HG02763 (cell line): ENCODE results near the gene ARG1.
A peak's percentile ranks its signal among the peaks of the same experiment; 100 is the strongest.

Experiments
- ATAC-seq: cut with Tn5 transposase; IDR thresholded peaks from one replicate; pipeline ENCODE4 v1.9.1; 2021; ENCODE audit warnings: mild to moderate bottlenecking, moderate library complexity; ENCODE audit not compliant: unreplicated experiment

ARG1 gene

DNA sequence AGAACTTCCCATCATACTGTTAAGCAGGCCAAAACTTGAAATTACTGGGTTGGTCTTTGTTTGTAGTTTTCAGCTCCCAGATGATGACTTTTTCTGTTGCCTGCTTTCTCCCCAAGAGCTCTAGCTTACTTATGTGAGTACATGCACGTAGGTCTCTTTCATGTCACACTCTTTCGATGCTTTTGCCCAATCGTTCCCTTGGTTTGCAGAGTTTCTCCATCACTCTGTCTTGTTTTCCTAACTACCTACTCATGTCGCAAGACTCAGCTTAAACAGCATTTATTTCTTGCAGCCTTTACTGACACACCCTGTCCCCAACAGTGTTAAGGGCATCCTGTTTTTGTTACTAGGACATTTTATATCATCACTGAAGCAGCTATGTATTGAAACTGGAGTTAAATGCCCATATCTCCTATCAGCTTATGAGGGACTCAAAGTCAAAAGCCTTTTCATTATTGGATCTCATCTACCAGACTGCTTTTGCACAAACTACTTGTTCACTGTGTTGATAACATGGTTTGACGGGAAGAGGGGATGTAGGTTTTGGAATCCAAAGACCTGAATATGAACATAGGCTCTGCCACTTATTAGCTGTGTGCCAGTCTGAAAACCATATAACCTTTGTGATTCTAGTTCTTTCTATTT lies 2.9 kb downstream of the ARG1 start:
- no peak for ATAC-seq

DNA sequence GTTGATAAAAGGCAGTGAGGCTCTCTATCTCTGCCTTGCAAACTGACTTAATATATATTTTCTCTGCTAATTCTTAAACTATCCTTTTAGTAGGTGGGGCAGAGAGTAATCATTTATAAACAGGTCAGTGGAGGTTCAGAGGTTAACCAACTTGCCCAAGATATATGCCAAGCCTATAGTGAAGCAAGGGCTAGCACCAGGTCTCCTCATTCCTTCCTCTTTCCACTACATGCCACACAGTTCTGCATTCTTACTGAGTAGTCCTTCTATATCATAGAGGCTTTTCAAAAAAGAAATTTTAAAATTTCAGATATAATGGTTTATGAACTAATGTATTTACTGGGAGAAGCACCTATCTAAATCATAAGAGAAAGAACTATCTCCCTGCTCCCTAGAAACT lies 8.5 kb downstream of the ARG1 start:
- ATAC-seq = no peak

DNA sequence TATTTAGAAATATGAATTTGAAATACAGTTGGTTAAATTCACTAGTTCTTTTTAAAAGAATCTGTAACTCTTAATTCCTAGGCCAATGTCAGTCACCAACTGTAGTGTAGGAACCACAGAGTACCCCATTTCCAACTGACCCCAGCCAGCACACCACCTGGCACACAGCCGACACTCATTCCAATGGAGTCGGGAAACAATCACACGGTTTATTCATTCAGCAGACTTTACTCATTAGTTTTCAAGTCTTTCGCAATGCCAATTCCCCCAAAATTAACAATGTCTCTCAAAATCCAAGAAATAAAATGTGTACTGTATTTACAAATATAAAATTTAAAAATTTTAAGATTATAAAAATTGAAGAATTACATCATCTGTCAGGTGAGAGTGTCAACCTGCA lies 13.5 kb downstream of the ARG1 start:
- ATAC-seq = no peak

DNA sequence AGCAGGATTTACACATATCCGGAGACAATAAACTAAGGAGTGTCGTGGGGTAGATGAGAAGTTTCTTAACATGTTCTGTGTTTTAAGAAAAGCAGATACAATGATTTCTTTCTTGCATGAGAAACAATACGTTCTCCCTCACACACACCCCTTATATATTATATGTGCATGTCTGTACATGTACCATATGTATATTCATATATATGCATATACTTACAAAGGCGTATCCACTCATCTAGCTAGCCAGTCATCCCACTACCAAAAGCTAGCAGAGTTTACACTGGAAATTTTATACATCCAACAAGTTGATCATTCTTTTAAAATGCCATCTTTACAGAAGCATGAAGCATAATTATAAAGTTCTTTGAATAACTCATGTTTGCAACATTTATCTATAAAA lies 14.9 kb downstream of the ARG1 start:
- ATAC-seq = no peak

DNA sequence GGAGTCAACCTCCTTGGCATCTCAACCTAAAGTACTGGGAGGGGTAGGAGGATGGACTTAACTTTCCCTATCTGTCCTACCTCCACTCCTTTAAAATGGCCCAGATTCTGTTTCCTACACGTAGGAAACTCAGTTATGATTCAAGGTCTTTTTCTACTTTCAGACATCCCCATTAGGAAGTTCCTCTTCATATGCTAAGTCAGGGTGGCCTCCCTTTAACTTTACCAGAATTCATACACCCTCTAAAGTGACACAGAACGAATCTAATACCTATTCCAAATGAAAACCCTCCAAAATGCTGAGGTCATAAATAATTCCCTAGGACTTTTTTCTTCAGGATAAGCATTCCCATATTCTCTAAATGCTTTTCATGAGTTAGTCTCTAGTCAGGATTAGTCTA lies 15.6 kb downstream of the ARG1 start:
- no peak for ATAC-seq

DNA sequence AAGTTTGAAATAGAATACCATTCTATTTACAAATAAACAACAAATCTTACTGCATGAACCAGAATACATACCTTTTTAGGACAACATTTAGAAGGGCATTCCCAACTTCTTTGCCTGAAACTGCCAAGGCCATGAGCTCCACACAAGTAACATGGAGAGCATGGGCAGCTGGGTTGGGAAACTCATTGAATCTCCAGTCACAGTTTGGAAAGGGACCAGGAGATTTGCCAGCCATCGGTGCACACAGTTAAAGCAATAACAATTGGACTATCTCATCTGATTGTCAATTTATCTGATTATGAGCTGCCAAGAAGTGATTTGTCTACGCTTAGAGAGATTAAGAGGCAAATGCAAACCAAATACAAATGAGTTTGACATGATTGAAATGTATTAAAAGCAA lies 19.9 kb downstream of the ARG1 start:
- no peak for ATAC-seq

DNA sequence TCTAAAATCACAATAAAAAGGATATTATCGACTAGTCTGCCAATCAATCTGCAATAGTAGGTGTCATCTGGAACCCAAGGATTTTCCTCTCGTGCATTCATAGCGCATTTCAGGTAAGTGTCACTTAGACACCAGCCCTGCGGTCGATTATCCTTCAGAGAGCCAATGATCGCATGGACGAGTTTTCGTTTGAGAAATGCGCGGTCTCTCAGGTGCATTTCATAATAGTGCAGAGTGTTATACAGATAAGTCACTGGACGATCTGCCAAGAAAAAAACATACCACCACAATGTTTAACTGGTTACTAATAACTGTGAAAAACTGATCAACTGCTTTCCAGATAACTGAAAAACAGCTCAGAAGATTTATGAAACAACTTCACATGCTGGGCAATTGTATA lies 21.0 kb downstream of the ARG1 start:
- ATAC-seq = no peak

DNA sequence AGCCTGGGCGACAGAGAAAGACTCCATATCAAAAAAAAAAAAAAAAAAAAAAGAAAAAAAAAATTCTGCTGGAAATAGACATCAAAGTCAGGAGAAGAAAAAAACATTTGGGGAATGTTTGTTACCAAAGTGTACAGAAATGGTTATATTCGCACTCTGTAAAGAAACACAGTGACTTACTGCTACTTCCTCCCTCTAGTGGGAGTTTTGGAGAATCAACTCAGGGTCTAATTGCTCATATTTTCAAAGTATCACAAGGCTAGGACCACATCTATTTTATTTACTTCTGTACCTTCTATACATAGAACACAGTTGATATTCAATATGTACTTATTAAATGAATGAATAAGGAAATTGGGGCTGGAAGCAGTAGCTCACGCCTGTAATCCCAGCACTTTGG lies 24.4 kb downstream of the ARG1 start:
- ATAC-seq = no peak

DNA sequence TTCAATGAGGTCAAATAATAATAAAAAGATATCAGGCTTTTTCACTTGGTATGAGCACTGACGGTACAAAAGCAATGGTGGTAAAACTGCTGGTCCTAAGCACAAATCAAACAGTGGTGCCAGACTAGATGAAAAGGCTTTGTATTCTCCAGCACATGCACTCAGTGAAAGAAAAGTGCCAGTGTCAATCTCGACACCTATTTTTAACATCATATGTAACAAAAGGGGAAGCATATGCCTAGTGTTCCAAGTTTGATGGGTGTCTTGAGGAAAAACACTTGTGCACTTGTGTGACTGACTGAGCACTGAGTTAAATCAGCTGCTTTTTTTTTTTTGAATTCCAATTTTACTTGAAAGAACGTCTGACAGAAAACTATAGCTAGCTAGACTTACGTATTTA lies 27.7 kb downstream of the ARG1 start:
- no peak for ATAC-seq

DNA sequence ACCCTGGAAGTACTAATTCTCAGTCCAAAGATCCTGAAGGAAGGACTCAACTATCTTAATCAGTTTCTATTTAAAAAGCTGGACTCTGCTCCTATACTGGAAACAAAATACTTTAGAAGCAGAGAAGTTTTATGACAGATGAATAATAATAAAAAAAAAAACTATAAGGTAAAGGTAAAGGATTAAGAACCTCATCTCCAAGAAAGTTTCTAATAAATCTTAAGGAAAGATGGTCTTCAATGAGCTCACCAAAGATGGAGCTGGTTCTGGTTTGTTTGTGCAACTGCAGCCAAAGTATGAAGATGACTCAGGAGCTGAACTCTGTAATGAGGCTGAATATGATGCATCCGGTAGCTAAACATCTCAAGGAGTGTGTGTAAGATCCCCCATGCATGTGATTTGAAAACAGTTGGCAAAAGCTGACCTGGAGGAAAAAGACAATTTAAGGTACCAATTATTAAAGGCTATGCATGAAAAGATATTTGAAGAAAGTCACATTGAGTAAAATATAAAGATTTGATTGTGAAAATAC lies 29.8 kb downstream of the ARG1 start:
- ATAC-seq = no peak

DNA sequence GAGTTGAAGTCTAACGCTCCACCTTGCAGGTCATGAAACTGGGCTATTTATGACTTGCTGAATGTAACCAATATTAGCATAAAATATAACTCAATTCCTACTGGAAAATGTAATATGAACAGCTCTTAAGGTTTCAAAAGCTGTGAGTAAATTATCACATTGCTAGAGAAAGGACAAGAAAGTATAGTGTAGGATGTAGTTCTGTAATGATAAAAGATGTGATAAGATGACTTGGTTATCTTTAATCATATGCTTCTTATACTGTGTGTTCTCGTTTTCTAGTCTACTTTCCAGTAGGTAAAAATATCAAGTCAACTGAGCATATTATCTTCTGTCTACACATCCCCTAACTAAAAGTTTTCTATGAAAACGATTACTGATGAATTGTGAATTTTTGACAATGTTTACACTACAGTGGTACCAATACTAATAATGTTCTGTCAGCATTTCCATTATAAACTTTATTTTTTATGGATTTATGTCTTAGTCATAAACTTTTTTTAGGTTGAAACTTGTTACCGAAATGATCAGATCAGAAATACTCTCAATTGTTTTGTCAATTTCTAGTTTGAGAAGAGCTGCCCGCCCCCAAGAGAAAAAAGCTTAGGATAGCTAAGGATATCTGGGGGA lies 40.4 kb downstream of the ARG1 start:
- no peak for ATAC-seq

DNA sequence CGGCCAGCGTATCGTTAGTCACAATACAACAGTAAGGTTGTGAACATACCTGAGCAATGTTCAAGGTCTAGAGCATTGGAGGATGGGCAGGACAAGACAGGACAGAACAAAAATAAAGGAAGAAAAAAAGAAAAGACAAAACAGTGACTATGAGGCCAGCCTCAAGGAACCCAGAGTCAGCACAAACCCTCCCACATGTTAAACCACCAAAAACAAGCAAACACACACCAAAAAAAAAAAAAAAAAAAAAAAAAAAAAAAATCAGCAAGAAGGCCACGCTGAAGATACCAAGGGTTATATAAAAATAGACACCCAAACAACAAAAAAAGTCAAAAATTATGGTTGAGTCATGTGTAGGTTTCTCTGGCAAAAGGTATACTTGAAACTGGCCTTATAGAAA lies 42.2 kb downstream of the ARG1 start:
- no peak for ATAC-seq

DNA sequence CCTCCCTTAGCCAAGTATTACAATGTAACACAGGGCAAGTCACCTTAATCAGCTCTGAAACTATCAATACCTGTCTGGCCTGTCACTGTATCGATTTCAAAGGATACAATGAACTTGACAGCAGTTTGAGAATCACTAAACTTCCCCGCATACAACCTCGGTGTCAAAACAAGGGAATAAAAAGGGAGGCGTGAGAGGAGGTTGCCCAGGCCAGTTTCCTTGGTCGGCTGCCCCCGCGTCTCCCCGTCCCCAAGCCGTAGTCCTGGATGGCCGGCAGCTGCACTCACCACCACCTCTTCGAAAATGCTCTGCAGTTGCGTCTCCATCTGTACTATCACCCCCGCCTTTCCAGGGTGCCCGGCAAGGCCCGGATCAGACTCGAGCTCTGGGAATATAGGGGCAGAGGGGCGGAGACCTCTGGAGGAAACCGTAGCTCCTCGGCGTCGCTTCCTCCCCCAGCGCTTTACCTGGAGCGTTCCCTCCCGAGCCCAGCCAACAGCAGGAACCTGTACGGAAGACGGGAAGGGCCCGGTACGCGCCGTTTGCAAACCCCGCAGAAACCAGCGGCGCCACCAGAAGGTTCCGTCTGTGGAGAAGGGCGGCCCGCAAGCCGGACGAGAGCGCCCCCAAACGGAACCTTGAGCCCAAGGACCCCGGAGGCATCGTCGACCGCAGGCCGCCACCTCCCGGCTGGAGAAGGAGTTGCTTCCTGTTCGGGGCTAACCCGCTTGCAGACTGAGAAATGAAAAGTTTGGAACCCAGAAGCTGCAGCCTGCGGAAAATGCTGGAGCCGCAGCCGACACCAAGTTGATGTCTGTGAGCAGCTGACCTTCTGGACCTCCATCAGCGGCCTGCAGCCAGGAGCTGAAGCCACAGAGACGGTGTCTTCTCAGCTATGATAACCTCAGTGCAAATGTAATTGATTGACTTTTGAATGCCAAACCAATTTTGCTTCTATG lies 55.0 kb downstream of the ARG1 start, which contains the start of gene MED23:
TSS of gene MED23 (minus strand) at position 519 of the 959 bp plus-strand sequence. CDS start at position 326, 193 bp downstream.
- ATAC-seq = peak; percentile 98

DNA sequence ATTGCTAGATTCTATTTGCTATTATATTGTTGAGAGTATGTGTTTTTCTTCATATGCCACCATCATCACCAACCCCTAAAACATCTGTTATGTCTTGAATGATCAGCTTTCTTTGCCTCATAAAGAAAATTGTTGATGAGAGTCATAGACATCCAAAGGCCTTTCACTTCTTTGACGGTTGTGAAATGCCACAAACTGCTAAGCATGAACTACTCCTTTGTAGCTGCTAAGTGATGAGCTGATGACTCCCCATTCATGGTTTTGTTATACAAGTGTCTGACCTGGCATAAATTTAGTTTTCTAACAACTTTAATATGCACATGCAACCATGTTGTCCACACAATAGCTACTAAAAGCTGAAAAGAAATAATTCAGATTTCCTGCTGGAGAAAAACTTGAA lies 55.7 kb downstream of the ARG1 start:
- ATAC-seq = no peak

DNA sequence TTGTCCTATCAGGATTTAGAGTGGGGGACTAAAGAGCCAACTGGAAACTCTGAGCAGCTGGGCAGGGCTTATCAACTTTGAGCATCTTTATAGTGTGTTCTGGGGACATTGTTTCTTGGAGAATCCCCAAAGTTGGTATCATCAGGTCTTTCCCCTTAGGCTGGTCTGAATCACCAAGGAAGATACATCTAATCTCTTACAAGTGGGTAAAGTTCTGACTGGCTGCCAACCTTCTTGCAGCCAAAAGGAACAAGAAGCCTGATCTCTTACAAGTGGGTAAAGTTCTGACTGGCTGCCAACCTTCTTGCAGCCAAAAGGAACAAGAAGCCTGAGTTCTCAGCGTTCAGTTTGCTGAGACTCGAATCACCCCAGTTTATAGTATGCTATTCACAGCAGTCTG lies 56.6 kb downstream of the ARG1 start:
- ATAC-seq = no peak

DNA sequence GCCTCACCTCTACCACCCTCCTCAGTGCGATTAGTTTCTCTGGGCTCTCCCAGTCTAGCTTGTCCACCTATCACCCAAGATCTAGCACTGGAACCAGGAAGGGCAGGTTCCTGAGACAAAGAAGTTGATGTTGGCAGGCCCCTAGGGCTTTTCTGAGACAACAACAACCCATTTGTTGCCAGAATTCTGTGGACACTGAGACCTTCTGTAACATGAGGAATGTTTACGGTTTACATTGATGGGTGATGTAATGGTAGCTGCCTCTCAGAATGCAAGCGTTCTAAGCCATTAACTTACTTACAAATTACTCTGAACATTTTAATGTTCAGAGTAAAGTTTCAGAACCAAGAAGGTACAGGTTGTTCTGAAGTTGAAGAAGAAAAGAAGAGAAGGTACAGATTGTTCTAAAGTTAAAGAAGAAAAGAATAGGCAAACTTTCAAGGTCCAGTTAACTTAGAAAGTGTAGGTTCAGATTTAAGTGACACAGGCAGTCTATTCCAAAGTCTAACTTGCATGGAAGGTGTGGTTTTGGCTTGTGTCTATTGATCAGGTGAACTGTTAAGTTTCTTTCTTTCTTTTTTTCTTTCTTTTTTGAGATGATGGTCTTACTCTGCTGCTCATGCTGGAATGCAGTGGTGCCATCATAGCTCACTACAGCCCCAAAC lies 58.7 kb downstream of the ARG1 start:
- no peak for ATAC-seq
